ENCODE results near the gene METTL15. TPM values are rescaled to one million over a fixed set of nuclear protein-coding genes. Genes with fewer than 3 reads are reported as not detected.

The METTL15 gene
- total RNA-seq, 2 experiments from 2014 or later, result 18.9 to 19.7 TPM

DNA sequence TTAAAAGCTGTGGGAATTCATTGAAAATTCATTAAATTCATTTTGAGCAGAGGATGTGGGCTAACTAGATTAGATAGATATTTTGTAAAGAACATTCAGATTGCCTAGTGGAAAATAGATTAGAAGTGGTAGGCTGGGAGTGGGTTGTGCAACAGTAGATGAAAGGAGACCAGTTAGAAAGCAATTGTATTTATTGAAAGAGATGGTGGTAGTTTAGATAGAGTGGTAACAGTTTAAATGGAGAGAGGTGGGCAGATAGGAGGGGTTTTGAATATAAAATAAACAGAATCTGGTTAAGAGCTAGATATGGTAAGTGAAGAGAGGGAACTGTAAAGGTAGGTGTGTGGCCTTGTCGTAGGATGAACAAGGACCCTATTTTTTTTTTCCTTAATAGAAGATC lies 34.5 kb downstream of the METTL15 start:
- peaks cover 5% of the 10 kb centered on the region; the same call in 1 of the 2 replicates for H3K36me3 ChIP-seq (ENCODE audit: insufficient read depth, low read length)
- no TSS peak for BruUV-seq (replicated peaks)
- no peaks in the 10 kb centered on the region for H3K9me2 ChIP-seq (ENCODE audit: insufficient read depth, low read length)
- H4K20me1 ChIP-seq (ENCODE audit: insufficient read depth, low read length), result no peaks in the 10 kb centered on the region
- TF ChIP-seq EZH2phosphoT487 (IDR thresholded peaks at IDR 0.05; ENCODE audit: borderline replicate concordance, low read depth, low read length), result no peak
- TF ChIP-seq, protein P1, sequence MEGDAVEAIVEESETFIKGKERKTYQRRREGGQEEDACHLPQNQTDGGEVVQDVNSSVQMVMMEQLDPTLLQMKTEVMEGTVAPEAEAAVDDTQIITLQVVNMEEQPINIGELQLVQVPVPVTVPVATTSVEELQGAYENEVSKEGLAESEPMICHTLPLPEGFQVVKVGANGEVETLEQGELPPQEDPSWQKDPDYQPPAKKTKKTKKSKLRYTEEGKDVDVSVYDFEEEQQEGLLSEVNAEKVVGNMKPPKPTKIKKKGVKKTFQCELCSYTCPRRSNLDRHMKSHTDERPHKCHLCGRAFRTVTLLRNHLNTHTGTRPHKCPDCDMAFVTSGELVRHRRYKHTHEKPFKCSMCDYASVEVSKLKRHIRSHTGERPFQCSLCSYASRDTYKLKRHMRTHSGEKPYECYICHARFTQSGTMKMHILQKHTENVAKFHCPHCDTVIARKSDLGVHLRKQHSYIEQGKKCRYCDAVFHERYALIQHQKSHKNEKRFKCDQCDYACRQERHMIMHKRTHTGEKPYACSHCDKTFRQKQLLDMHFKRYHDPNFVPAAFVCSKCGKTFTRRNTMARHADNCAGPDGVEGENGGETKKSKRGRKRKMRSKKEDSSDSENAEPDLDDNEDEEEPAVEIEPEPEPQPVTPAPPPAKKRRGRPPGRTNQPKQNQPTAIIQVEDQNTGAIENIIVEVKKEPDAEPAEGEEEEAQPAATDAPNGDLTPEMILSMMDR (conservative IDR thresholded peaks at IDR 0.05; ENCODE audit: low read length), result no peak
- POLR2A ChIA-PET, result no interaction called here
- CTCF ChIA-PET (ENCODE audit: unreplicated experiment), result no interaction called here
- no peak overlapping the region for H2AFZ ChIP-seq (ENCODE audit: low read length)
- H3K4me1 ChIP-seq (ENCODE audit: insufficient read depth, low read length, poor library complexity, severe bottlenecking), result no peaks in the 10 kb centered on the region
- no peak overlapping the region for H3K27ac ChIP-seq (ENCODE audit: low read depth, low read length, poor library complexity, severe bottlenecking)
- H3K4me3 ChIP-seq (ENCODE audit: low read depth, low read length, poor library complexity, severe bottlenecking), result no peak overlapping the region
- no peaks in the 10 kb centered on the region for H3K79me2 ChIP-seq (ENCODE audit: insufficient read depth, low read depth, low read length)
- no peak for DNase-seq (ENCODE audit: low spot score)
- no peak overlapping the region for H3K4me2 ChIP-seq (ENCODE audit: low read length)
- intact Hi-C loops (cut with micrococcal nuclease; ENCODE audit: unreplicated experiment), result no loop called here
- H3K9me3 ChIP-seq (ENCODE audit: low read length), result peaks cover 19% of the 10 kb centered on the region

DNA sequence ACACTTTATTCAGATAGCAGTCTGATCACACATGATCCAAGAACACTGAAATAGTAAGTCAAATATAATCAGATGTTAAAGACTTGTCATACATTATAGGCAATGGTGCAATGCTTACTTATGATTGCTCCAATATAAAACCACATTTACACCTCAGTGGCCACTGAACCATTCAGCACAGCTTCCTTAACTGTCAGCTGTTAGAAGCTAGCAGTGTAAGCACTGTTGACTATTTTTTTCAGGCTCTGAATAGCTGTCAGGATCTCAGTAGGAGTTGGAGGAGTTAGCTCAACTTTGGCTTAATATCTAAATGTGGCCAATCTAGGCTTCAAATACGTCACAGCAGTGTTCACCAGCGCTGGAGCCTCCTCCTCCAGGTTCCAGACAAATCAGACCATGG lies 36.6 kb downstream of the METTL15 start:
- Histone ChIP-seq H3K4me2 (ENCODE audit: low read length) (no peak overlapping the region), H3K9me3 (ENCODE audit: low read length) (peaks cover 6% of the 10 kb centered on the region; the same call in 1 of the 2 replicates), H4K20me1 (ENCODE audit: insufficient read depth, low read length) (no peaks in the 10 kb centered on the region), H3K4me1 (ENCODE audit: insufficient read depth, low read length, poor library complexity, severe bottlenecking) (no peaks in the 10 kb centered on the region), H3K9me2 (ENCODE audit: insufficient read depth, low read length) (no peaks in the 10 kb centered on the region), H2AFZ (ENCODE audit: low read length) (no peak overlapping the region), H3K79me2 (ENCODE audit: insufficient read depth, low read depth, low read length) (no peaks in the 10 kb centered on the region), H3K4me3 (ENCODE audit: low read depth, low read length, poor library complexity, severe bottlenecking) (no peak overlapping the region), H3K27ac (ENCODE audit: low read depth, low read length, poor library complexity, severe bottlenecking) (no peak overlapping the region), H3K36me3 (ENCODE audit: insufficient read depth, low read length) (peaks cover 5% of the 10 kb centered on the region; the same call in 1 of the 2 replicates)
- ChIA-PET CTCF (ENCODE audit: unreplicated experiment) (no interaction called here), POLR2A (interaction anchor here (0.7 to 1.8 kb wide), 3 partner anchors 22 to 172 kb away, joined by 4 to 6 read pairs (median 5); partner anchors contain the start of genes KIF18A and METTL15)
- peak; percentile 13 for DNase-seq (ENCODE audit: low spot score)
- no TSS peak for BruUV-seq (replicated peaks)
- intact Hi-C loops (cut with micrococcal nuclease; ENCODE audit: unreplicated experiment), result no loop called here
- TF ChIP-seq, protein P1 (conservative IDR thresholded peaks at IDR 0.05; ENCODE audit: low read length), result no peak
- no peak for TF ChIP-seq EZH2phosphoT487 (IDR thresholded peaks at IDR 0.05; ENCODE audit: borderline replicate concordance, low read depth, low read length)

DNA sequence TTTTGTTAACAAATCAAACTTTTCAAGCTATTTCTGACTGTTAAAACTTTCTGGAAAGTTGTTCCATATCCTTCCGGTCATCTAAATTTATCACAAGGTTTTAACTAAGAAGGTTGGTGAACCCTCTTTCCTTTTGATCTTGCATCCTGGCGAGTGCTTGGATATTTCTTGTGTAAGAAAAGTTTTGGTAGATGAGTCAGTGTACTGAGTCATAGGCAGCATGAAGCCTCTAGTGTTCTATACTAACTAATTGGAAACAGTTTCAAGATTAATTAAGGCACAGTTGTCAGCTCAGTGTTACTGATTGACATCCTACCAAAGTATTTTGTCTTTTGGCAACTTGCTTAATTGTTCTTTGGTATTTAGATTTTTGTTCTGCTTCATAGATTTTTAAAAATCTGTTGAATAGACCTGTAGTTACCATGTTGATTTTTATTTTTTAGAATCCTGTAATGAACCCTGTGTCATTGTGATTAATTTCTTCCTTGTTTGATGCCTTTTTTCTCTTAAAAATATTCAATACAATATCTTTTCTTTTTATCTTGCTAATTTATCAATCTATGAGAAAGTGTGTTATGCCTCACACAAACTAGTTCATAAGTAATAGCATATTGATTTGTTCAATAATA lies 38.0 kb downstream of the METTL15 start:
- DNase-seq (ENCODE audit: low spot score), result no peak
- no peak for TF ChIP-seq EZH2phosphoT487 (IDR thresholded peaks at IDR 0.05; ENCODE audit: borderline replicate concordance, low read depth, low read length)
- TF ChIP-seq, protein P1 (conservative IDR thresholded peaks at IDR 0.05; ENCODE audit: low read length), result no peak
- peaks cover under 1% of the 10 kb centered on the region; the same call in 1 of the 2 replicates for H3K9me3 ChIP-seq (ENCODE audit: low read length)
- ChIA-PET POLR2A (interaction anchor here (0.7 to 0.8 kb wide), 2 partner anchors 23 to 305 kb away, joined by 3 read pairs; no protein-coding TSS in a partner anchor), CTCF (ENCODE audit: unreplicated experiment) (no interaction called here)
- no peak overlapping the region for H3K4me2 ChIP-seq (ENCODE audit: low read length)
- BruUV-seq (replicated peaks), result no TSS peak
- H2AFZ ChIP-seq (ENCODE audit: low read length), result no peak overlapping the region
- intact Hi-C loops (cut with micrococcal nuclease; ENCODE audit: unreplicated experiment), result no loop called here
- no peaks in the 10 kb centered on the region for H3K36me3 ChIP-seq (ENCODE audit: insufficient read depth, low read length)
- no peak overlapping the region for H3K27ac ChIP-seq (ENCODE audit: low read depth, low read length, poor library complexity, severe bottlenecking)
- no peaks in the 10 kb centered on the region for H4K20me1 ChIP-seq (ENCODE audit: insufficient read depth, low read length)
- no peak overlapping the region for H3K4me3 ChIP-seq (ENCODE audit: low read depth, low read length, poor library complexity, severe bottlenecking)
- no peaks in the 10 kb centered on the region for H3K9me2 ChIP-seq (ENCODE audit: insufficient read depth, low read length)
- no peaks in the 10 kb centered on the region for H3K79me2 ChIP-seq (ENCODE audit: insufficient read depth, low read depth, low read length)
- H3K4me1 ChIP-seq (ENCODE audit: insufficient read depth, low read length, poor library complexity, severe bottlenecking), result no peaks in the 10 kb centered on the region
